ENCODE measurements around the gene CCND2.

The CCND2 gene

GRCh38 chr12:4256043-4256826 lies 17.3 kb upstream of the CCND2 start:
- no peak for DNase-seq (ENCODE audit: low spot score)

GRCh38 chr12:4257442-4257841 lies 16.1 kb upstream of the CCND2 start:
- DNase-seq (ENCODE audit: low spot score): no peak

- no peak for DNase-seq (ENCODE audit: low spot score)
Observed at GRCh38 chr12:4259099-4259498, 14.5 kb upstream of the CCND2 start.

GRCh38 chr12:4261655-4262054 lies 11.9 kb upstream of the CCND2 start:
- no peak for DNase-seq (ENCODE audit: low spot score)

GRCh38 chr12:4265280-4265679 lies 8.3 kb upstream of the CCND2 start:
- DNase-seq (ENCODE audit: low spot score): no peak

GRCh38 chr12:4266990-4267389 lies 6.6 kb upstream of the CCND2 start:
- no peak for DNase-seq (ENCODE audit: low spot score)

- DNase-seq (ENCODE audit: low spot score): no peak
Observed at GRCh38 chr12:4267704-4268328, 5.7 kb upstream of the CCND2 start.

- peak; percentile 39 for DNase-seq (ENCODE audit: low spot score)
Observed at GRCh38 chr12:4268329-4269181, 5.0 kb upstream of the CCND2 start.

- peak; percentile 72 for DNase-seq (ENCODE audit: low spot score)
Observed at GRCh38 chr12:4269279-4269991, 4.1 kb upstream of the CCND2 start.

GRCh38 chr12:4270016-4270830 lies 3.3 kb upstream of the CCND2 start:
- DNase-seq (ENCODE audit: low spot score): peak; percentile 26

- peak; percentile 28 for DNase-seq (ENCODE audit: low spot score)
Observed at GRCh38 chr12:4270831-4271716, 2.5 kb upstream of the CCND2 start.

- DNase-seq (ENCODE audit: low spot score): peak; percentile 61
Observed at GRCh38 chr12:4271717-4272423, 1.7 kb upstream of the CCND2 start.

- no peak for DNase-seq (ENCODE audit: low spot score)
Observed at GRCh38 chr12:4272424-4273272, 914 bp upstream of the CCND2 start.

- no peak for DNase-seq (ENCODE audit: low spot score)
Observed at GRCh38 chr12:4273273-4273651, 300 bp upstream of the CCND2 start.

GRCh38 chr12:4274396-4275015 lies 944 bp downstream of the CCND2 start:
- no peak for DNase-seq (ENCODE audit: low spot score)

GRCh38 chr12:4275016-4275869 lies 1.7 kb downstream of the CCND2 start:
- DNase-seq (ENCODE audit: low spot score): no peak

- DNase-seq (ENCODE audit: low spot score): no peak
Observed at GRCh38 chr12:4275870-4276301, 2.3 kb downstream of the CCND2 start.

Data from NAMALWA (cell line).